HG03571 (cell line): ENCODE measurements around the gene OSBPL10.
"Not testable (repeated sequence)": the region's sequence is repeated elsewhere in the genome, so short reads cannot be mapped to it uniquely, and the experiment has no call there.

Experiments used
- ATAC-seq: cut with Tn5 transposase; IDR thresholded peaks from one replicate; pipeline ENCODE4 v1.9.1; 2021; ENCODE audit not compliant: unreplicated experiment

OSBPL10 gene

DNA sequence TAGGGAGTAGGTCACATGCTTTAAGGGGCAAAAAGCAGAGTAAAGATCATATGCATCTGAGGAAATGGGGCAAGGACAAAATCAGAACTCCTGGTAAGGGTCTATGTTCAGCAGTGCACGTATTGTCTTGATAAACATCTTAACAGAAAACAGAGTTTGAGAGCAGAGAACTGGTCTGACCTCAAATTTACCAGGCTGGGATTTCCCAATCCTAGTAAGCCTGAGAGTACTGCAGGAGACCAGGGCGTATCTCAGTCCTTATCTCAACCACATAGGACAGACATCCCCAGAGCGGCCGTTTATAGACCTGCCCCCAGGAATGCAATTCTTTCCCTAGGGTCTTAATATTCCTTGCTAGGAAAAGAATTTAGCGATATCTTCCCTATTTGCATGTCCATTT, 14.0 kb upstream of the OSBPL10 start:
- ATAC-seq = not testable (repeated sequence)

- ATAC-seq = no peak
These were observed 12.8 kb upstream of the OSBPL10 start for GRCh38 chr3:31993843-31994242.

DNA sequence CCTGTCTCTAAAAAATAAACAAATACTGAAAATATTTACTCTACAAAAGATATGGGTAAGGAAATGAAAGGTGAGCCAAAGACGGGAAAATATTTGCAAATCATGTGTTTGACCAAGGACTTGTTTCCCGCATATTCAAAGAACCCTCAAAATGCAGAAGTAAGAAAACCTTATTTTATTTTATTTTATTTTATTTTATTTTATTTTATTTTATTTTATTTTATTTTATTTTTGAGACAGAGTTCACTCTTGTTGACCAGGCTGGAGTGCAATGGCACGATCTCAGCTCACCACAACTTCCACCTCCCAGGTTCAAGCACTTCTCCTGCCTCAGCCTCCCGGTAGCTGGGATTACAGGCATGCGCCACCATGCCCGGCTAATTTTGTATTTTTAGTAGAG, 11.9 kb upstream of the OSBPL10 start:
- not testable (repeated sequence) for ATAC-seq

GRCh38 chr3:31988271-31988670, 7.2 kb upstream of the OSBPL10 start:
- ATAC-seq = no peak

- ATAC-seq = no peak
These were observed 4.8 kb upstream of the OSBPL10 start for GRCh38 chr3:31985831-31986230.

DNA sequence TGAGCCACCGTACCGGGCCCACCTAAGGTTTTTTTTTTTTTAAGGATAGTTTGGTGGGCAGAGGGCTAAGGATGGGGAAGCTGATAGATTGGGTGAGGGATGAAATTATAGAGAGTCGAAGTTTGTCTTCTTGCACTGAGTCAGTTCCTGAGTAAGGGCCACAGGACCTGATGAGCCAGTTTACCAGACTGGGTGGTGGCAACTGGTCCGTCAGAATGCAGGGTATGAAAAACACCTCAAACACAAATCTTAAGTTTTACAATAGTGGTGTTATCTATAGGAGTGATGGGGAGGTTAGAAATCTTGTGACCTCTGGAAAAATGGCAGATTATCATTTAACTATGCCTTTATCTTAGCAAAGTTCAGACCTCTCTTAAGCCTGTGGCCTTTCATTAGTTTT, 3.3 kb upstream of the OSBPL10 start:
- no peak for ATAC-seq

DNA sequence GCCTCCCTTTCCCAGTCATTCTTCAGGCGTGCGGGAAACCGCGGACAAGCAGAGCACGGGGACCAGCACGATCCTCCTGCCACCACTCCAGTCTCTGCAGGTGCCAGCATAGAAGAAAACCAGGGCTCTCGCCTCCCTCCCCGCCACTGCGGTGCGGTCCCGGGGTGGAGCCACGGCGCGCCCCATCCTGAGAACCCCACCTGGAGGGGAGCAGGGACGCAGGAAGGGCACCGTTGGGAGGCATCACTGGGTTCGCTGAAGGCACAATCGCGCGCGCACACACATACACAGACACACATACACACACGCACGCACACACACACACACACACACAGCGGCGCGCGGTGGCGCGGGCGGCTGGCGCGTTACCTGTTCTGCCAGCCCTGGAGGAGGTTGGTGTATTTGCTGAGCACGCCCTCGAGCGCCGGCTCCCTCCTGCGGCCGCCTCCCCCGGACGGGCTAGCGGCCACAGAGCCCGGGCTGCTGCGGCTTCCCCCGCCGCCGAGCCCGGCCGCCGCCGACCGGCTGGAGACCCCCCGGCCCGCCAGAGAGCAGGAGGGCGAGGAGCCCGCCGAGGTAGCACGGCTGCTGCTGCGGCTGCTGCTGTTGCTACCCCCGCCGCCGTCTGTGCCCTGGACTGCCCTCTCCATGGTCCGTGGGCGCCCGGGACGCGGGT, 394 bp downstream of the OSBPL10 start:
- ATAC-seq = peak; percentile 41

DNA sequence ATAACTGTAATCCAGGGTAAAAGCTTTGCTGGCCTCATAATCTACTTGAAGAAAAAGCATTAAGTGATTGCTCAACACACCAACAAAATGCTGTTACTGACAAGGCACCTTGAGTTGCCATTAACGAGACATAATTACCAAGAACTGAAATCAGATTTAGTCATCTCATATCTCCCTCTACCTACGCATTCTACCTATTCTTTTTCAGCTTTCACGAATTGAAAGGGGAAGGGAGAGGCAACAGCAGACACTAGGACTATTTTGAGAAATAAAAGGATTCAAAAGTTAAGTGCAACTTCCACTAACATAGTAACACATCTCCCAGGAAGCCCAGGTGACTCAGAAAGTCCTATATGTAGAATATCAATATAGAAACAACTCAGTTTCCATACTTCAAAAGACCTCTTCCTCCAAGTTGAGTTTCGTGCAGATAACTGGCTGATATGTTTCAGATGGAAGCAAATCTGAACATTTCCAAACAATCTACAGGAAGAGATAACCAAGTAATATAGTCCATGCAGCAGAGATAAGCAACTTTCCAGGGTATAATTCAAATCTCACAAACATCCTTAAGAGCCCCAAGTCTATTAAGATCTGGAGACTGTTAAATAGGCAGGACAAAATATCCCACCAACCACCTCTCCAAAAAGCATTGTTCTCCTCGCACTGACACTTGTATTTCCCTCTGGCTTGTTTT, 1.9 kb downstream of the OSBPL10 start:
- no peak for ATAC-seq

GRCh38 chr3:31978553-31978952, 2.5 kb downstream of the OSBPL10 start:
- no peak for ATAC-seq

DNA sequence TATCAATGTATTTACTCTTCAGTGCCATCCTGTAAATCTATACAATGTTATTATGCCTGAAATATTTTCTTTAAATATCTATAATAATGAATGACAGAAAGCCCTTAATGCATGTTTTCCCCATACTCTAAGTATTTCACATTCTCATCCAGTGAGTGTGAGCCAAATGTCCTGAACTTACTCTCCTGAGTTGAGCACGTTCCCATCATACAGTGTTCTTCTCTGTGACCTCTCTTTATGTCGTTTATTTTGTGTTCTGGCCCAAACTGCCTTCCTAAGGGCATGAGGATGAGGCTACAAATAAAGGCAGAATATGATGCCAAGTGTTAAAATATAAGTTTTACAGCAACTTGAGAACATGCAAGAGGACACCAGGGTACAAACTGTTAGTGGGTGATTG, 3.3 kb downstream of the OSBPL10 start:
- ATAC-seq = no peak

GRCh38 chr3:31976302-31976701, 4.8 kb downstream of the OSBPL10 start:
- ATAC-seq = no peak

DNA sequence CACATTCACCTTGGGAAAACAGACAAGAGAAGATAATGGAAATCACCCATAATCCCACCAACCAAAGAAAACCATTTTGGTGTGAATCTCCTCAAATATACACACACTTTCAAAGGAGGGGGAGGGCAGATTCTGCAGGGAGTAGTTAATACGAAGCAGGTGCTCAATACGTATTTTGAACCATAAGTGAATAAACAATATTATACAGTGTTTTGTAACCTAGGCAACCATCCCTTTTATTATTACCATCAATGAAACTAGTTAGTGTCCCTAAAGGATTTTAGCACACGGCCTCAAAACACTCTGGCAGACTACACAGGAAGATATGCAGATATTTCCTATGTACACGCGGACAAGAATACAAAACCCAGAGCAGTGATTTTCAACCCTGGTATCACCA, 6.1 kb downstream of the OSBPL10 start:
- ATAC-seq = no peak

- ATAC-seq = no peak
These were observed 6.6 kb downstream of the OSBPL10 start for GRCh38 chr3:31974471-31974870.

DNA sequence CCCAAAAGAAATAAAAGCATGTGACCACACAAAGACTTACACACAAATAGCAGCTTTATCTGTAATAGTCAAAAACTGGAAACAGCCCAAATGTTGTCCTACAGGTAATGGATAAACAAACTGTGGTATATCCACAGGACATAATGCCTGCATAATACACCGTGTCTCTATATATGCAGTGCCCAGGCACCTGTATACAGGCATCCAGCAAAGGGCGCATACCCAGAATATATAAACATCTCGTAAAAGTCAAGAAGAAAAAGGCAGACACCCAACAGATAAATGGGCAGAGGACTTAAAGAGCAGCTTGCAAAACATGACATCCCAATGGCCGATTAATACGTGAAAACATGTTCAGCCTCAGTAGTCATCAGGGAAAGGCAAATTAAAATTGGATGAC, 7.2 kb downstream of the OSBPL10 start:
- ATAC-seq = no peak

DNA sequence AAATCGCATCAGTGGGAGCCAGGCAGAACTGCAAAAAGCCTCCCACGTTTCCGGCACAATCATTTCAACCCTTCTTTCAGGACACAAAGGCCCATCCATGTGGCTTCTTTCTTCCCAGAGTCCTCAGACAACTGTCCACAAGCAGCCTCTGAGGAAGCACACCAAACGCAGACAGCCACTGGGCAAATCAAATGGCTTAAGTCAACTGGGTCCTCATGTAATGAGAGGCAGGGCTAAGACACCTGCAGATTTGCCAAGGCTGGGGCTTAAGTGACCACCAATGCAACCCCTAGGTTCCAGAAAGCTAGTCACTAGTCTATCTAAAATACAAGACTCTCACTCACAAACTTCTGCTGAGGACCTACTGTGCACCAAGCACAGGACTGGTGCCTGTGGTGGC, 8.0 kb downstream of the OSBPL10 start:
- no peak for ATAC-seq

DNA sequence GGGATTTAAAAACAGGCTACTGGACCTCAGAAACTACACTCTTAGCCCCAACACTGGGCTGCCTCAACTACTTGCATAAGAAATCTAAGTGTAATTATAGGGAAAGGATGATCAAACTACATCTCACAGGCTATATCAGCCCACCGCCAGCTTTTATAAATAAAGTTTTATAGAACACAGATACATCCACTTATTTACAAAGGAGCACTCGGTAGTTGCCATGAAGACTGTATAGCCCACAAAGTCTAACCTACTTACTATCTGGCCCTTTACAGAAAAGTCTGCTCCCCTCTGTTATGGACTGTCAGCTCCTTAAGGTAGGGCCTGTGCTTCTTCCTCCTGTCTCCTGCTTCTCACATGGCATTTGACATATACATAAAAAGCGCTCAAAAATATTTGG, 9.5 kb downstream of the OSBPL10 start:
- no peak for ATAC-seq

GRCh38 chr3:31968927-31969418, 12.1 kb downstream of the OSBPL10 start:
- no peak for ATAC-seq

GRCh38 chr3:31968369-31968926, 12.6 kb downstream of the OSBPL10 start:
- ATAC-seq = no peak

- ATAC-seq = no peak
These were observed 13.5 kb downstream of the OSBPL10 start for GRCh38 chr3:31967592-31967991.

DNA sequence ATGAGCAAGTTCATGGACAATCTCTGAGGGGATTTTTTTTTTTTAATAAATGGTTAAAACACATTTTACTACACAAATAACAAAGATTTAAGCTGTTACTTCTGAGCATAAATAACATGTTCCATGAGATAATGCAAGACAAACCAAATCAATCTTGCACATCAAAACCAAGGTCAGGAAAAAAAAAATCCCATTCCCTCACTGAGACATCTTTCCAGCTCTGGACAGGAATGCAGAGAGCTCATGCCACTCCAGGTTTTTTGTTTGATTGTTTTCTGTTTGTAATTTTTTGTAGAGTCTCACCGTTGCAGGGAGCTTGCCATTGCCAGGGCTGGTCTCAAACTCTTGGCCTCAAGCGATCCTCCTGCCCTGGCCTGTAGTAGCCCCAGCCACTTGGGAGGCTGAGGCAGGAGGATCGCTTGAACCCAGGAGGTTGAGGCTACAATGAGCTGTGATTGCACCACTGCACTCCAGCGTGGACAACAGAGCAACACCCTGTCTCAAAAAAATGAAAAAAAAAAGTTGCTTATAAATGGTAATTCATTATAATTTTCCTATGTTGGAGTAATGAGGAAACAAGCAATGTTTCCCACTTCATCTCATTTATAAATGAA, 14.0 kb downstream of the OSBPL10 start:
- no peak for ATAC-seq

- no peak for ATAC-seq
These were observed 18.3 kb downstream of the OSBPL10 start for GRCh38 chr3:31962801-31963205.
